GM13977 (cell line): ENCODE measurements around the gene TP73.
A peak's percentile ranks its signal among the peaks of the same experiment; 100 is the strongest.

Experiments used
- DNase-seq: peaks from one replicate; pipeline ENCODE4 v3.0.0; 2012; ENCODE audit warnings: low spot score
- in situ Hi-C: fragments of 300-500 bp; cut with MboI; formaldehyde crosslinking; loops from one replicate; pipeline ENCODE4 v1.12.0; 2022; ENCODE audit warnings: low sequenced_read_pairs, low pct_unique_long_range_greater_than_20kb, mixed read lengths, inconsistent platforms; ENCODE audit not compliant: unreplicated experiment
- TF ChIP-seq, protein P1 (sequence below): IDR thresholded peaks from 2 replicates; pipeline ENCODE4 v1.5.1; 2012; ENCODE audit warnings: mild to moderate bottlenecking, control low read depth; ENCODE audit not compliant: insufficient read depth; ENCODE audit errors: extremely low read depth, missing control alignments

The TP73 gene

DNA sequence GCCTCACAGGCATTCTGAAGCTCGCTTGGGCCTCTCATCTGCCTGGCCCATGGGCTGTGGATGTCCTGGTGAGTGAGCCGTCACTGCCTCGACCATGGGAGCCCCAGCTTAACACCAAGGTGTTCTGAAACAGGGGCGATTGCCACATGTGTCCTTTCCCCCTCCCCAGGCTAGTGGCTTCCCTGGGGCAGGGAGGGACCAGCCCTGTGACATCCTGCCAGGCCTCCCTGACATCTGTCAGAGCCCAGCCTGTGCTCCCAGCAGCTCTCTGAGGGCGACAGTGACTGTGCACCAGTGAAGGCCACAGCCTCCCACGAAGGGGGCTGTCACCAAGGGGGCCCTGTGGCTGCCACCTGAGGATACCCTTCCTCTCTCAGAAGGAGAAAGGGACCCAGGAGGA, 64.0 kb downstream of the TP73 start:
- in situ Hi-C loops, result no loop called here
- TF ChIP-seq, protein P1, sequence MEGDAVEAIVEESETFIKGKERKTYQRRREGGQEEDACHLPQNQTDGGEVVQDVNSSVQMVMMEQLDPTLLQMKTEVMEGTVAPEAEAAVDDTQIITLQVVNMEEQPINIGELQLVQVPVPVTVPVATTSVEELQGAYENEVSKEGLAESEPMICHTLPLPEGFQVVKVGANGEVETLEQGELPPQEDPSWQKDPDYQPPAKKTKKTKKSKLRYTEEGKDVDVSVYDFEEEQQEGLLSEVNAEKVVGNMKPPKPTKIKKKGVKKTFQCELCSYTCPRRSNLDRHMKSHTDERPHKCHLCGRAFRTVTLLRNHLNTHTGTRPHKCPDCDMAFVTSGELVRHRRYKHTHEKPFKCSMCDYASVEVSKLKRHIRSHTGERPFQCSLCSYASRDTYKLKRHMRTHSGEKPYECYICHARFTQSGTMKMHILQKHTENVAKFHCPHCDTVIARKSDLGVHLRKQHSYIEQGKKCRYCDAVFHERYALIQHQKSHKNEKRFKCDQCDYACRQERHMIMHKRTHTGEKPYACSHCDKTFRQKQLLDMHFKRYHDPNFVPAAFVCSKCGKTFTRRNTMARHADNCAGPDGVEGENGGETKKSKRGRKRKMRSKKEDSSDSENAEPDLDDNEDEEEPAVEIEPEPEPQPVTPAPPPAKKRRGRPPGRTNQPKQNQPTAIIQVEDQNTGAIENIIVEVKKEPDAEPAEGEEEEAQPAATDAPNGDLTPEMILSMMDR, result no peak
- no peak for DNase-seq

DNA sequence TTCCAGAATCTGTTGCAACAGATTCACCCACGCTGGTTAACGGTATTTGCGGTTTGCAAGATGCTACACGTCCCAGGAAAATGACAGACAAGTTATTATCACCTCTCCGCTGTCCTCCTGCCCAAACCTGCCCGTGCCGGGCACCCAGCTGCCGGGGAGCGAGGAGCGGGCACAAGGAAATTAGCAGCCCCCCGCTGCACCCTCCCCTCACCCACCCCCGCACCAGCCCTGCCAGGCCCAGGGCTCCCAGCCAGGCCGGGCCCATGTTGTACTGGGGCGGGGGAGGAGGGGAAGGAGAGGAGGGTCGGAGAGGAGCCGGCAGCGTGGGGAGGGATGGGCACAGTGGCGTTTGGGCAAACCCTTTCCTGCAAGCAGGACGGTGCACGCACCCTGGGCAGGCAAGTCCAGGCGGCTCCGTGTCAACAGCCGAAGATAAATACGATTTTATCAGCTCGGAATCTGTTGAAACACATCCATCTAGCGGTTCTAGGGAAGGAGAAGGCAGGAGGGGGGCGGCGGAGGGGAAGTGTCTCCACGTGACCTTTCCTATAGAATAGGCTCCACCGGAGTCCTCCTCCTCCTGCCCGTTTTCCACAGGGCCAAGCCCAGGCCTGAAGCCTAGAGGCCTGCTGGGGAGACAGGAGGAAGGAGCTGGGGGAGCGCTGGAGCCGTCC, 64.9 kb downstream of the TP73 start:
- TF ChIP-seq, protein P1, result no peak
- no peak for DNase-seq
- in situ Hi-C loops, result no loop called here

DNA sequence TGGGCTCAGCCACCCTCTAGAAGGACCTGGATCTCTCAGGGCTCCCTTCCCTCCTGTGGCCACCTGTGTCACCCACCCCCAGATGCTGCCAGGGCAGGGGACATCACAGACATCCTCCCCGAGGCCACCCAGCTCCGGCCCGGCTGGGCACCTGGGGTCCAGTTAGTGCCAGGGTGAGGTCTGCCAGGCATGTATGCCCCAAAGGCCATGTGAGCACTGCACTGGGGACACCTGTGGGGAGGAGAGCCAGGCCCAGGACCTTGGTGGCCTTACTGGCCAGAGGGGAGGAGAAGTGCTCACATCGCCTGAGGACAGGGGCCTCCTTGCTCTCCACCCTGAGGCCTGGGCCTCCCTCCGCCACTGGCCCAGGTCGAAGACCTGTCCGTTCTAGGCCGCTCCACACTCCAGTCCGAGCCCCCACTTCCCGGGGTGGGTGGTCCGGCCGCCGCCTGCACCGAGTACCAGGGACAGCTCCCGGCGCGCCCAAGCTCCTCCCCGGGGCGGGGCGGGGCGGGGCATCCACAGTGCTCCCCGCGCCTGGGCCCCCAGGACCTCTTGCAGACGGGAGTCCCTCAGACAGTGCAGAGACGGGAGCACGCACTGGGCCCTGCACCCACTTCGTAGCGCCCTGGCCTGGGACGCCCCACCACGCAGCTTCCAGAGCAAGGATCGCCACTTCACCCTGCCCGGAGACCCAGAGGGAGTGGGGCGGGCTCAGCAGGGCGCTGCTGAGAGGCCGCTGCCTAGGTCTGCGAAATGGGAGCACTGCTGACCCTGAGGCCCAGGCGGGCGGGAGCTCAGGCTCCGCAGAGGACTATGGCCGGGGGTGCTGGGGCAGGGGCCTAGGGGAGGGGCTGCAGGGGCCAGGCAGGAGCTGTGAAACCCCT, 65.6 kb downstream of the TP73 start:
- in situ Hi-C loops, result no loop called here
- DNase-seq, result peak; percentile 77
- TF ChIP-seq, protein P1, result no peak

DNA sequence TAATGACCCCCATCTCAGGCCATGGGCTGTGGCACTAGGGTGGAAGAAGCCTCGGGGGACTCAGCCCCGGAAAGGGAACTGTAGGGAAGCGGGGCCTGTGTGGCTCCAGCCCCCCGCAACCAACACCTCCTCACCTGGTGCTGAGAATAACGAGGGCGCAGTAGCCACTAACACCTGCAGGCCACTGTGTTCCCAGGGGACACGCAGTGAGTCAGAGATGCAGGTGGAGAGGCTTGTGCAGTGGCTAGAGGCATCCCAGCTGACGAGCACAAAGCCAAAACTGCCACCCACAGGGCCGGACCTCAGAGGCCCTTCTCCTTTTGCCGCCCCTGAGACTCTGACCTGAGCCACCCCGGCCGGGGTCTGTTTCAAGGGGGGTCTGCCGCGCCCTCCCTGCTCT, 66.4 kb downstream of the TP73 start:
- in situ Hi-C loops, result no loop called here
- TF ChIP-seq, protein P1, result no peak
- no peak for DNase-seq

DNA sequence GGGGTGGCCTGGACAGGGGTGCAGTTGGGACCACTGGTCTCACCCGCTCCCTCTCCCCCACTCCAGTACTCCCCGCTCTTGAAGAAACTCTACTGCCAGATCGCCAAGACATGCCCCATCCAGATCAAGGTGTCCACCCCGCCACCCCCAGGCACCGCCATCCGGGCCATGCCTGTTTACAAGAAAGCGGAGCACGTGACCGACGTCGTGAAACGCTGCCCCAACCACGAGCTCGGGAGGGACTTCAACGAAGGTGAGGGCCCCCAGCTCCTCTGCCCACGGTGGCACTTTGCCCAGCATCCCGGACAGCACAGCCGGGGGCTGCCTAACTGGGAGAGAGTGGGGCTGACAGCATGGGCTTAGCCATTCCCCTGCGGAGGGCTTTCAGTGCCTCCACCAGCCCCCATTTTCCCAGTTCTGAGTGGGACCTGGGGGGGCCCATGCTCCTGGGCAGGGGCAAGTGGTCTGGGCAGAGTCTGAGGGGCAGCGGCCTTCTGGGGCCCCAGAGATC, 69.7 kb downstream of the TP73 start:
- no peak for DNase-seq
- TF ChIP-seq, protein P1, result no peak
- in situ Hi-C loops, result no loop called here

DNA sequence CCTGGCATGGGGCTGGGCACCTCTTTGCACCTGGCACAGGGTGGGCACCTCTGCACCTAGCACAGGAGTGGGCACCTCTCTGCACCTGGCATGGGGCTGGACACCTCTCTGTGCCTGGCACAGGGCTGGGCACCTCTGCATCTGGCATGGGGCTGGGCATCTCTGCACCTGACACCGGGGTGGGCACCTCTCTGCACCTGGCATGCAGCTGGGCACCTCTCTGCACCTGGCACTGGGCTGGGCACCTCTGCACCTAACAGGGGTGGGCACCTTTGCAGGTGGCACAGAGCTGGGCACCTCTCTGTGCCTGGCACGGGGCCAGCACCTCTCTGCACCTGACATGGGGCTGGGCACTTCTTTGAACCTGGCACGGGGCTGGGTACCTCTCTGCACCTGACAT, 70.5 kb downstream of the TP73 start:
- no peak for DNase-seq
- in situ Hi-C loops, result no loop called here
- TF ChIP-seq, protein P1, result no peak
